Measurements from ENCODE around the gene MRTO4. TPM values are rescaled to one million over a fixed set of nuclear protein-coding genes. Genes with fewer than 3 reads are reported as not detected.
"Not testable (repeated sequence)": the region's sequence is repeated elsewhere in the genome, so short reads cannot be mapped to it uniquely, and the experiment has no call there.

The MRTO4 gene
- total and polyA plus RNA-seq, 12 donors = 16.6 to 64.0 (median 29.8) TPM

- intact Hi-C loops (cut with DNase I) = no loop called here
Measured at GRCh38 chr1:19210772-19211549, 40.6 kb upstream of the MRTO4 start.

GRCh38 chr1:19212167-19212566 lies 39.4 kb upstream of the MRTO4 start:
- Histone ChIP-seq H3K4me1 (replicated peaks in 1 of 2) (peaks cover 17 to 44% of the 10 kb centered on the region in 2 donors), H3K36me3 (replicated peaks in 1 of 2) (peaks cover 0 to 6% of the 10 kb centered on the region in 2 donors), H3K4me3 (no peak overlapping the region), H3K27me3 (no peaks in the 10 kb centered on the region), H3K27ac (no peak overlapping the region), H3K9me3 (replicated peaks in 1 of 3) (no peaks in the 10 kb centered on the region)
- no peak for DNase-seq
- intact Hi-C loops (cut with DNase I) = no loop called here
- TF ChIP-seq CTCF (IDR thresholded peaks at IDR 0.05) (no peak), POLR2A (IDR thresholded peaks at IDR 0.05) (no peak)

More at GRCh38 chr1:19210772-19211549, 40.6 kb upstream of the MRTO4 start:
- 17 to 21% (median 20%) methylated on average over 12 of the region's 12 CpGs for WGBS, 4 donors
- Histone ChIP-seq H3K36me3 (replicated peaks in 1 of 2) (no peaks in the 10 kb centered on the region), H3K9me3 (replicated peaks in 1 of 3) (no peaks in the 10 kb centered on the region), H3K27me3 (no peaks in the 10 kb centered on the region), H3K4me1 (replicated peaks in 1 of 2) (peaks cover 17 to 54% of the 10 kb centered on the region in 2 donors), H3K27ac (peak overlapping the region; percentile 88 to 98 (median 96)), H3K4me3 (peak overlapping the region in 3 of 4 donors; percentile 69 to 94 (median 84))
- DNase-seq = no peak
- TF ChIP-seq CTCF (IDR thresholded peaks at IDR 0.05) (no peak), POLR2A (IDR thresholded peaks at IDR 0.05) (no peak)

- Histone ChIP-seq H3K4me1 (replicated peaks in 1 of 2) (peaks cover 13 to 30% of the 10 kb centered on the region in 2 donors), H3K36me3 (replicated peaks in 1 of 2) (peaks cover 0 to 19% of the 10 kb centered on the region in 2 donors), H3K27ac (no peak overlapping the region), H3K27me3 (no peaks in the 10 kb centered on the region), H3K4me3 (no peak overlapping the region), H3K9me3 (replicated peaks in 1 of 3) (no peaks in the 10 kb centered on the region)
- intact Hi-C loops (cut with DNase I) = no loop called here
- DNase-seq = no peak
- 94 to 100% (median 97%) methylated on average over 1 of the region's 1 CpG for WGBS, 4 donors
- no peak for TF ChIP-seq POLR2A (IDR thresholded peaks at IDR 0.05)
- no peak for TF ChIP-seq CTCF (IDR thresholded peaks at IDR 0.05)
Measured at GRCh38 chr1:19213580-19213979, 38.0 kb upstream of the MRTO4 start.

GRCh38 chr1:19216585-19216984 lies 35.0 kb upstream of the MRTO4 start:
- 94 to 97% (median 96%) methylated on average over 4 of the region's 4 CpGs for WGBS, 4 donors
- intact Hi-C loops (cut with DNase I); H3K27me3 ChIP-seq; H3K9me3 ChIP-seq (replicated peaks in 1 of 3); H3K27ac ChIP-seq; H3K4me3 ChIP-seq; DNase-seq: not testable (repeated sequence)
- Histone ChIP-seq H3K4me1 (replicated peaks in 1 of 2) (peaks cover 0 to 14% of the 10 kb centered on the region in 2 donors), H3K36me3 (replicated peaks in 1 of 2) (peaks cover 0 to 49% of the 10 kb centered on the region in 2 donors)

GRCh38 chr1:19219451-19219850 lies 32.2 kb upstream of the MRTO4 start:
- H3K36me3 ChIP-seq (replicated peaks in 1 of 2) = peaks cover 0 to 77% of the 10 kb centered on the region in 2 donors
- H3K27ac ChIP-seq = no peak overlapping the region
- WGBS, 4 donors = 82 to 90% (median 85%) methylated on average over 6 to 7 of the region's 7 CpGs
- intact Hi-C loops (cut with DNase I) = no loop called here
- no peaks in the 10 kb centered on the region for H3K4me1 ChIP-seq (replicated peaks in 1 of 2)
- no peak overlapping the region for H3K4me3 ChIP-seq
- TF ChIP-seq POLR2A (IDR thresholded peaks at IDR 0.05) (no peak), CTCF (IDR thresholded peaks at IDR 0.05) (no peak)
- no peaks in the 10 kb centered on the region for H3K9me3 ChIP-seq (replicated peaks in 1 of 3)
- H3K27me3 ChIP-seq = no peaks in the 10 kb centered on the region
- DNase-seq = no peak
